MG63 (cell line): ENCODE results near the gene TM4SF1. TPM values are rescaled to one million over a fixed set of nuclear protein-coding genes. Genes with fewer than 3 reads are reported as not detected.
A peak's percentile ranks its signal among the peaks of the same experiment; 100 is the strongest.

ENCODE experiments used
- DNase-seq: peaks from one replicate; pipeline ENCODE4 v3.0.0-alpha.2; 2020
- H3K27me3 ChIP-seq: fragments of 250-450 bp; sonication (Bioruptor Pico); 2 replicates; pipeline ENCODE4 v1.5.1; 2020; ENCODE audit warnings: mild to moderate bottlenecking, moderate library complexity
- H3K36me3 ChIP-seq: fragments of 250-450 bp; sonication (Bioruptor Pico); 2 replicates; pipeline ENCODE4 v1.5.1; 2020; ENCODE audit warnings: mild to moderate bottlenecking, moderate library complexity
- H3K4me3 ChIP-seq: fragments of 250-450 bp; sonication (Bioruptor Pico); 2 replicates; pipeline ENCODE4 v1.5.1; 2020; ENCODE audit warnings: mild to moderate bottlenecking, moderate library complexity
- H3K9me3 ChIP-seq: fragments of 250-450 bp; sonication (Bioruptor Pico); 2 replicates; pipeline ENCODE4 v1.5.1; 2020; ENCODE audit warnings: mild to moderate bottlenecking, moderate library complexity
- total RNA-seq: library from RNA; depleted of rRNA; stranded (reverse); fragments of >200 nt; shearing (Covaris generic); gene quantifications from 2 replicates; pipeline ENCODE4 v1.2.3, GENCODE V29; 2014; ENCODE audit warnings: low replicate concordance; rRNA removed

TM4SF1 gene, protein sequence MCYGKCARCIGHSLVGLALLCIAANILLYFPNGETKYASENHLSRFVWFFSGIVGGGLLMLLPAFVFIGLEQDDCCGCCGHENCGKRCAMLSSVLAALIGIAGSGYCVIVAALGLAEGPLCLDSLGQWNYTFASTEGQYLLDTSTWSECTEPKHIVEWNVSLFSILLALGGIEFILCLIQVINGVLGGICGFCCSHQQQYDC
- total RNA-seq, result 408 and 422 TPM in 2 replicates

DNA sequence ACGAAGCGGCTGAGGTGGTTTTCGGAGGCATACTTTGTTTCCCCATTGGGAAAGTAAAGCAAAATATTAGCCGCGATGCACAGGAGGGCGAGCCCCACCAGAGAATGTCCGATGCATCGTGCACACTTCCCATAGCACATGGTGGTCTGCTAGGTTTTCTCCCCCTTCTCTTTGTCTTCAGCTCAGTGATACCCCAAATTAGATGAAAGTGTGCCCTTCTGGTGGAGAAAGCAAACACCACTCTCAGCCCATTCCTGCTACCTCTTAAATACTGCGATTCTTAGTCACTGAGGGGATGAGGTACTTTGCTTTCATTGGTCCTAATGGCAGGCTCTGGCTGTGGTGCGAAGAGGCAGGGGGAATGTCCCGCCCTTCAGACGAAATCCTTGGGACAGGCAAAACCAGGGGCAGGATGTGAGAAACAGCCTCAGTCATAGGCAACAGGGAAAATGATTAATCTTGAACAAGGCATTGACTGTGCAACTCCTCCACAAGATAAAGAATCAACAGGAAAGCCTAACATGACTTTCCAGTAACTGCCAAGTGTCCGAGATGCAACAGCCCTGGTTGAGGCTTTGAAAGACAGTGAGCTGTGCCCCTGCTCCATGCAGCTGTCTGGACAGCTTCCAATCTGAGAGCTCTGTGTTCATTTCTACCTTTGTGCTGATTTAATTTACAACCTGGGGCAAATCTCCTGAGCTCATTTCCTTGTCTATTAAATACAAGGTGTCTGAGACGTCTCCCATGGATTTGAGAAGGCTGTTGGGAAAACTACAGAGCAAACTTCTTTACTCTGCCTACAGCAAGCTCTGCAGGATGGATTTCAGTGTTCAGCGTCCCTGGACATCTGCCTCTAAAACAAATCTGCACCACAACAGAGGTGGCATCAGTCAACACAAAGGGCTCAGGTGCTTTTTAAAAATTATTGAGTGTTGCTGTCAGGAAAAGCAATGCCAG lies at the start of gene TM4SF1:
TM4SF1 (minus strand) TSS at position 242 of the 957 bp plus-strand sequence; CDS start at position 140, 102 bp downstream.
- Histone ChIP-seq H3K36me3 (peaks cover 34% of the 10 kb centered on the region), H3K9me3 (no peaks in the 10 kb centered on the region), H3K4me3 (peak within 1 kb of the TSS; percentile 74), H3K27me3 (no peaks in the 10 kb centered on the region)
- peak; percentile 97 for DNase-seq

- Histone ChIP-seq H3K36me3 (no peaks in the 10 kb centered on the region), H3K27me3 (no peaks in the 10 kb centered on the region), H3K4me3 (no peak overlapping the region), H3K9me3 (no peaks in the 10 kb centered on the region)
- no peak for DNase-seq
Measured at GRCh38 chr3:149426325-149426724, 48.9 kb upstream of the TM4SF1 start.

GRCh38 chr3:149424918-149425317 lies 47.5 kb upstream of the TM4SF1 start:
- Histone ChIP-seq H3K27me3 (no peaks in the 10 kb centered on the region), H3K9me3 (no peaks in the 10 kb centered on the region), H3K4me3 (no peak overlapping the region), H3K36me3 (no peaks in the 10 kb centered on the region)
- no peak for DNase-seq

GRCh38 chr3:149421764-149422163 lies 44.3 kb upstream of the TM4SF1 start:
- no peak for DNase-seq
- Histone ChIP-seq H3K9me3 (no peaks in the 10 kb centered on the region), H3K36me3 (no peaks in the 10 kb centered on the region), H3K27me3 (no peaks in the 10 kb centered on the region), H3K4me3 (no peak overlapping the region)

GRCh38 chr3:149419816-149420215 lies 42.4 kb upstream of the TM4SF1 start:
- H3K27me3 ChIP-seq, result no peaks in the 10 kb centered on the region
- DNase-seq, result no peak
- H3K4me3 ChIP-seq, result no peak overlapping the region
- H3K36me3 ChIP-seq, result no peaks in the 10 kb centered on the region
- H3K9me3 ChIP-seq, result no peaks in the 10 kb centered on the region

GRCh38 chr3:149417727-149418126 lies 40.3 kb upstream of the TM4SF1 start:
- H3K9me3 ChIP-seq, result no peaks in the 10 kb centered on the region
- H3K27me3 ChIP-seq, result no peaks in the 10 kb centered on the region
- DNase-seq, result no peak
- no peaks in the 10 kb centered on the region for H3K36me3 ChIP-seq
- H3K4me3 ChIP-seq, result no peak overlapping the region

- no peak for DNase-seq
- no peaks in the 10 kb centered on the region for H3K27me3 ChIP-seq
- no peaks in the 10 kb centered on the region for H3K9me3 ChIP-seq
- H3K36me3 ChIP-seq, result no peaks in the 10 kb centered on the region
- H3K4me3 ChIP-seq, result no peak overlapping the region
Measured at GRCh38 chr3:149417174-149417573, 39.7 kb upstream of the TM4SF1 start.

GRCh38 chr3:149415484-149415883 lies 38.0 kb upstream of the TM4SF1 start:
- no peak for DNase-seq
- H3K9me3 ChIP-seq, result no peaks in the 10 kb centered on the region
- no peaks in the 10 kb centered on the region for H3K27me3 ChIP-seq
- H3K36me3 ChIP-seq, result no peaks in the 10 kb centered on the region
- no peak overlapping the region for H3K4me3 ChIP-seq

DNA sequence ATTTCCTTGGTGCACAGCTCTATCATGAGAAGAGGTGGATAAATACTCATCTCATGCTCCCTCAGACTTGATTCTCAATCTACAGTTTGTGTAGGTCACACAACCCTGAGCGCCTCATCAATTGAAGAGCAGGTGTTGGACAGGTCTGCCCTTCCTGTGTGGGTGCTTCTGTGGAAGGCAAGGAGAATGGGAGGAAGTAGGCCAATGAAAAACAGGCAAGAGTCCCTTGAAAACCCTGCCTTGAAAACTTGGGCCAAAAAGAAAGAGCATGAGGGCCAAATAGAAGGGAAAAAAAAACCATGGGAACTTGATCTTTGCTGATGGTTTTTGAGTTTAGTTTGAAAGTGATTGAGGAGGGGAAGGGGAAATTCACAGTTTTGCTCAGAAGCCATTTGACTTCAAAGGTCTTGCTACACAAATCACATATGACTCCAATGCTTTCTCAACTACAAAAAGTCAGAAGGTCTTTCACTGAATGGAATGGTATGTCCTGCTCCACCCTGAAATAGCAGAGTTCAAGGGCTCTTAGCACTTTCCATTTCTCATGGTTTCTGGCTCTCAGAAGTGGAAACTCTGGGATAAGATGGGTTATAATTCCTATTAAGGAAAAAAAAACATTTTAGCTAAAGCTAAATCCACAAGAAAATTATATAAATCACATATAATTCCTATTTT lies 37.2 kb upstream of the TM4SF1 start:
- Histone ChIP-seq H3K27me3 (no peaks in the 10 kb centered on the region), H3K9me3 (no peaks in the 10 kb centered on the region), H3K36me3 (no peaks in the 10 kb centered on the region), H3K4me3 (no peak overlapping the region)
- no peak for DNase-seq

DNA sequence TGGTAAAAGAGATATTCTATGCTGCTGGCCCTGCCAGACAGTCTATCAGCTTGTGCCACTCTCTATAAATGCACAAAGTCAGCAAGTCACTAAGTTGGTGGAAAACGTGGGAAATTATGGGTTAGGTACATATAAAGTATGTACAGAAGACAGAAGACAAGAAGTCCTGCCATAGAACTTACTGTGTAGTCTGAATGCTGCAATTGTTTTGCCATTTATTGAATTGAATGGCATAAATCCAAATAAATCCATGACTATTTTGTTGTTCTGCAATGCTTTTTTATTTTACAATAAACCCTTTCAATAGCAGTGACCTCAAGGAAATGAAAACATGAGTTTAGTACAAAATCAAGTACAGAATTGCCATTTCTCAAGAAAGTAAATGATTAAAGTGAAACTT lies 34.1 kb upstream of the TM4SF1 start:
- Histone ChIP-seq H3K9me3 (no peaks in the 10 kb centered on the region), H3K4me3 (no peak overlapping the region), H3K27me3 (no peaks in the 10 kb centered on the region)

GRCh38 chr3:149409351-149409750 lies 31.9 kb upstream of the TM4SF1 start:
- H3K4me3 ChIP-seq, result no peak overlapping the region
- H3K27me3 ChIP-seq, result no peaks in the 10 kb centered on the region
- DNase-seq, result no peak
- no peaks in the 10 kb centered on the region for H3K9me3 ChIP-seq
- no peaks in the 10 kb centered on the region for H3K36me3 ChIP-seq

More for the DNA sequence above, 34.1 kb upstream of the TM4SF1 start:
- DNase-seq, result no peak
- H3K36me3 ChIP-seq, result no peaks in the 10 kb centered on the region

DNA sequence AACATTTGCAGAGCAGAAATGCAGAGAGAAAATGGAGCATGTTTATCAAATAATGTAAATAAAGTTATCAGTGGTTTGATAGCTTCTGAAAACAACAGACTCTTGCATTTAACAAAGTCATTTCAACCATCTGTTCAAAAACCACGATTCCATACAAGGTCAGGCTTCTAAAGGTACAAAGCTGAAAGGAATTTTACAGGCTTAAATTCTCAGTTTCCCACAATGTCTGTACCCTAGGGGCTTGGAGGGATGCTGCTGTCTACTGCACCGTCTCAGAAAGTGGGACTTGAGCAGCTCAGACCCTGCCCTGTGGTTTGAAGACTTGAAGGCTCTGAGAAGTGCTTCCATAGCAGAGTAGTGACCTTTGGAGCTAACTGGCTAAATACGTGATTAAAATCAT lies 30.4 kb upstream of the TM4SF1 start:
- H3K4me3 ChIP-seq, result no peak overlapping the region
- peaks cover 3% of the 10 kb centered on the region; the same call in 1 of the 2 replicates for H3K9me3 ChIP-seq
- no peaks in the 10 kb centered on the region for H3K36me3 ChIP-seq
- no peak for DNase-seq
- no peaks in the 10 kb centered on the region for H3K27me3 ChIP-seq

- Histone ChIP-seq H3K27me3 (no peaks in the 10 kb centered on the region), H3K4me3 (no peak overlapping the region), H3K9me3 (peaks cover 3% of the 10 kb centered on the region; the same call in 1 of the 2 replicates), H3K36me3 (no peaks in the 10 kb centered on the region)
- no peak for DNase-seq
Measured at GRCh38 chr3:149406244-149406752, 28.8 kb upstream of the TM4SF1 start.

DNA sequence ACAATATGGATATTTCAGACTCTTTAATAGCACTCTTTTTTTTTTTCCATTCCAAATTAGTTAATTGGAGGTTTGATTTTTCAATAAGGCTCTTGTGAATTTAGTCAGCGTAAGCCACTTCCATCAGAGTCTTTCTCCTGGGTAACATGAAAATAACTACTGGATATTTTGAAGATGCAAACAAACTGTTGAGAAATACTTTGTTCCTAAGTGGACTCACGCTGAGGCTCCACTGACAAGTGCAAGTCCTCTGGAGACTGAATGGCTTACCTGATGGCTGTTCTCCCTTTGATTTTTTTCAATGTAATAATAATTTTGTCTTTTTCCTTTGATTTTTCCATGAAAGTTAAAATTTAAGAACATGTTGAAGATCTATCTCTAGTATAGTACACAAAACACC lies 26.0 kb upstream of the TM4SF1 start:
- Histone ChIP-seq H3K4me3 (no peak overlapping the region), H3K9me3 (peaks cover 8% of the 10 kb centered on the region; the same call in 1 of the 2 replicates), H3K27me3 (no peaks in the 10 kb centered on the region), H3K36me3 (no peaks in the 10 kb centered on the region)
- no peak for DNase-seq

GRCh38 chr3:149402481-149402880 lies 25.0 kb upstream of the TM4SF1 start:
- no peak overlapping the region for H3K4me3 ChIP-seq
- DNase-seq, result no peak
- no peaks in the 10 kb centered on the region for H3K27me3 ChIP-seq
- H3K9me3 ChIP-seq, result peaks cover 8% of the 10 kb centered on the region; the same call in 1 of the 2 replicates
- no peaks in the 10 kb centered on the region for H3K36me3 ChIP-seq

GRCh38 chr3:149401926-149402310 lies 24.5 kb upstream of the TM4SF1 start:
- H3K9me3 ChIP-seq, result peaks cover 8% of the 10 kb centered on the region; the same call in 1 of the 2 replicates
- DNase-seq, result no peak

More at GRCh38 chr3:149401926-149402310, 24.5 kb upstream of the TM4SF1 start:
- Histone ChIP-seq H3K4me3 (no peak overlapping the region), H3K36me3 (no peaks in the 10 kb centered on the region), H3K27me3 (no peaks in the 10 kb centered on the region)
